ENCODE results near the gene BOD1.

DNA sequence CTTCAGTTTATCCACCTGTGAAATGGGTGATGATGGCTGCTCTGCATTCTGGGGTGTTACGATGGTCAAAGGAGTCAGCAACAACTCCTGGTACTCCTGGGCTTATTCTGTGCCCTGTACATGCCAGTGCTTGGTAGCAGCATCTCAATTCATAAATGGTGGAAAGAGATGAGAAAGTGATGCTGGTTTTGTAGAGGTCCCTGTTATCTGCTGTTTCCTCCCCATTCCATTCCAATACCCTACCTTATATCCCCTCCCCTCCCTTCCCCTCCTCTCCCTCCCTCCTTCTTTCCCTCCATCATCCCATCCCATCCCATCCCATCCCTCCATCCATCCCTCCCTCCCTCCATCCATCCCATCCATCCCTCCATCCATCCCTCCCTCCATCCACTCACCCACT lies 19.1 kb downstream of the BOD1 start:
- TF ChIP-seq, protein P1, sequence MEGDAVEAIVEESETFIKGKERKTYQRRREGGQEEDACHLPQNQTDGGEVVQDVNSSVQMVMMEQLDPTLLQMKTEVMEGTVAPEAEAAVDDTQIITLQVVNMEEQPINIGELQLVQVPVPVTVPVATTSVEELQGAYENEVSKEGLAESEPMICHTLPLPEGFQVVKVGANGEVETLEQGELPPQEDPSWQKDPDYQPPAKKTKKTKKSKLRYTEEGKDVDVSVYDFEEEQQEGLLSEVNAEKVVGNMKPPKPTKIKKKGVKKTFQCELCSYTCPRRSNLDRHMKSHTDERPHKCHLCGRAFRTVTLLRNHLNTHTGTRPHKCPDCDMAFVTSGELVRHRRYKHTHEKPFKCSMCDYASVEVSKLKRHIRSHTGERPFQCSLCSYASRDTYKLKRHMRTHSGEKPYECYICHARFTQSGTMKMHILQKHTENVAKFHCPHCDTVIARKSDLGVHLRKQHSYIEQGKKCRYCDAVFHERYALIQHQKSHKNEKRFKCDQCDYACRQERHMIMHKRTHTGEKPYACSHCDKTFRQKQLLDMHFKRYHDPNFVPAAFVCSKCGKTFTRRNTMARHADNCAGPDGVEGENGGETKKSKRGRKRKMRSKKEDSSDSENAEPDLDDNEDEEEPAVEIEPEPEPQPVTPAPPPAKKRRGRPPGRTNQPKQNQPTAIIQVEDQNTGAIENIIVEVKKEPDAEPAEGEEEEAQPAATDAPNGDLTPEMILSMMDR (IDR thresholded peaks at IDR 0.05), result no peak
- no peak for TF ChIP-seq POLR2A (IDR thresholded peaks at IDR 0.05)
